IMR-90 (cell line): ENCODE data around the gene SOX4. TPM values are rescaled to one million over a fixed set of nuclear protein-coding genes. Genes with fewer than 3 reads are reported as not detected.

Experiments
- ATAC-seq: fragments of 200-7000 bp; cut with Tn5 transposase; 2 replicates; pipeline ENCODE4 v1.9.1; 2020; ENCODE audit warnings: low read depth, mild to moderate bottlenecking, moderate library complexity
- BruUV-seq: library from RNA; stranded (reverse); fragments of 400-500 nt; replicated peaks from 2 replicates; lab custom pipeline; 2021; lab: Mats Ljungman, UMichigan
- CTCF ChIA-PET: fragments of 300-600 bp; formaldehyde crosslinking; extraction: SDS; loops from one replicate; lab custom pipeline; 2021; ENCODE audit warnings: antibody characterized with exemption; lab: Yijun Ruan, JAX
- POLR2A ChIA-PET: fragments of 300-600 bp; sonication (Branson Sonifier 250); formaldehyde crosslinking; loops from one replicate; lab custom pipeline; 2022; ENCODE audit warnings: antibody characterized with exemption; ENCODE audit not compliant: unreplicated experiment; lab: Charles Lee
- DNase-seq: peaks from one replicate; pipeline ENCODE4 v3.0.0; 2013
- H2AFZ ChIP-seq: replicated peaks from 2 replicates; pipeline ENCODE3; 2013; ENCODE audit warnings: low read length, mild to moderate bottlenecking; ENCODE audit not compliant: poor library complexity
- H2AK5ac ChIP-seq: 2 replicates; pipeline ENCODE4 v1.6.1; 2013; ENCODE audit warnings: low read depth, low read length, inconsistent platforms
- H2AK9ac ChIP-seq: replicated peaks from 2 replicates; pipeline ENCODE3; 2013; ENCODE audit warnings: mild to moderate bottlenecking, low read depth, low read length, moderate library complexity; ENCODE audit not compliant: poor library complexity
- H2BK120ac ChIP-seq: 2 replicates; pipeline ENCODE4 v1.6.1; 2013; ENCODE audit warnings: low read depth, low read length, inconsistent platforms
- H2BK15ac ChIP-seq: 3 replicates; pipeline ENCODE4 v1.6.1; 2013; ENCODE audit warnings: low read depth, low read length, inconsistent platforms
- H2BK20ac ChIP-seq: 2 replicates; pipeline ENCODE4 v1.6.1; 2013; ENCODE audit warnings: low read depth, mild to moderate bottlenecking, inconsistent platforms, low read length, moderate library complexity
- H2BK5ac ChIP-seq: 2 replicates; pipeline ENCODE4 v1.6.1; 2013; ENCODE audit warnings: mild to moderate bottlenecking, low read depth, low read length, inconsistent platforms; ENCODE audit not compliant: poor library complexity, severe bottlenecking
- H3K14ac ChIP-seq: replicated peaks from 2 replicates; pipeline ENCODE4 v1.6.1; 2013; ENCODE audit warnings: low read depth, low read length, inconsistent platforms
- H3K18ac ChIP-seq: 2 replicates; pipeline ENCODE4 v1.6.1; 2013; ENCODE audit warnings: low read depth, low read length, control low read depth
- H3K23ac ChIP-seq: 2 replicates; pipeline ENCODE4 v1.6.1; 2013; ENCODE audit warnings: low read depth, low read length, inconsistent platforms
- H3K27ac ChIP-seq: 2 replicates; pipeline ENCODE4 v1.5.1; 2013; ENCODE audit warnings: mild to moderate bottlenecking, control low read depth, low read length; ENCODE audit not compliant: insufficient read depth
- H3K27me3 ChIP-seq: 2 replicates; pipeline ENCODE4 v1.6.1; 2013; ENCODE audit warnings: low read length; ENCODE audit not compliant: control insufficient read depth, insufficient read depth
- H3K36me3 ChIP-seq: 2 replicates; pipeline ENCODE4 v1.6.1; 2013; ENCODE audit warnings: low read length, mixed read lengths; ENCODE audit not compliant: control insufficient read depth, insufficient read depth
- H3K4ac ChIP-seq: 2 replicates; pipeline ENCODE4 v1.6.1; 2013; ENCODE audit warnings: low read depth, low read length, inconsistent platforms
- H3K4me1 ChIP-seq: 2 replicates; pipeline ENCODE4 v1.6.1; 2013; ENCODE audit warnings: low read length, mixed read lengths; ENCODE audit not compliant: control insufficient read depth, insufficient read depth
- H3K4me2 ChIP-seq: 2 replicates; pipeline ENCODE4 v1.6.1; 2013; ENCODE audit warnings: low read depth, mild to moderate bottlenecking, control low read depth, low read length, moderate library complexity
- H3K4me3 ChIP-seq: 2 replicates; pipeline ENCODE4 v1.5.1; 2013; ENCODE audit warnings: low read depth, mild to moderate bottlenecking, control low read depth, low read length, moderate library complexity; ENCODE audit not compliant: insufficient read depth
- H3K56ac ChIP-seq: 2 replicates; pipeline ENCODE4 v1.6.1; 2013; ENCODE audit warnings: low read length, inconsistent platforms; ENCODE audit not compliant: insufficient read depth; ENCODE audit errors: extremely low read depth
- H3K79me1 ChIP-seq, 2 experiments: 2 replicates each; pipeline ENCODE4 v1.6.1; 2013; ENCODE audit warnings: low read length in 2 of 2, inconsistent platforms in 1 of 2, low read depth in 1 of 2
- H3K9ac ChIP-seq: 2 replicates; pipeline ENCODE4 v1.6.1; 2013; ENCODE audit warnings: low read depth, low read length, control low read depth
- H3K9me1 ChIP-seq: 2 replicates; pipeline ENCODE4 v1.6.1; 2013; ENCODE audit warnings: low read length, inconsistent platforms; ENCODE audit not compliant: insufficient read depth
- H3K9me3 ChIP-seq: 2 replicates; pipeline ENCODE4 v1.6.1; 2013; ENCODE audit warnings: low read length; ENCODE audit not compliant: control insufficient read depth, insufficient read depth
- H4K20me1 ChIP-seq: 2 replicates; pipeline ENCODE4 v1.6.1; 2013; ENCODE audit warnings: low read length, inconsistent platforms; ENCODE audit not compliant: insufficient read depth
- H4K5ac ChIP-seq: 2 replicates; pipeline ENCODE4 v1.6.1; 2013; ENCODE audit warnings: mild to moderate bottlenecking, low read depth, low read length, control low read depth
- H4K8ac ChIP-seq, 2 experiments: 2 replicates each; pipeline ENCODE4 v1.6.1; 2013; ENCODE audit warnings: low read depth in 2 of 2, low read length in 2 of 2, control low read depth in 1 of 2, inconsistent platforms in 1 of 2
- H4K91ac ChIP-seq: 2 replicates; pipeline ENCODE4 v1.6.1; 2013; ENCODE audit warnings: low read depth, low read length, inconsistent platforms; ENCODE audit not compliant: insufficient read depth
- CTCF ChIP-seq: conservative IDR thresholded peaks from 2 replicates; pipeline ENCODE4 v1.5.1; 2012; ENCODE audit warnings: mild to moderate bottlenecking, low read depth, low read length, improper control_type of control experiment
- NFE2L2 ChIP-seq: fragments of 150-350 bp; IDR thresholded peaks from 2 replicates; pipeline ENCODE4 v1.6.1; 2016; ENCODE audit warnings: low read depth, mild to moderate bottlenecking, low read length
- dilution Hi-C: fragments of 300-500 bp; cut with HindIII; formaldehyde crosslinking; loops from one replicate; pipeline ENCODE4 v1.14.3; 2018; ENCODE audit warnings: low sequenced_read_pairs; ENCODE audit not compliant: unreplicated experiment
- in situ Hi-C: fragments of 300-500 bp; cut with MboI; formaldehyde crosslinking; loops from 3 replicates; pipeline ENCODE4 v1.14.3; 2019; ENCODE audit warnings: low sequenced_read_pairs, inconsistent platforms, mixed read lengths
- intact Hi-C: fragments of 100-400 bp; cut with micrococcal nuclease; formaldehyde crosslinking; loops from 2 replicates; pipeline ENCODE4 v1.10.0; 2022
- polyA plus RNA-seq, 3 experiments: library from polyadenylated mRNA; depleted of rRNA; stranded (reverse); fragments of >200 nt; gene quantifications; 2 replicates each; pipeline ENCODE4 v1.2.3, GENCODE V29; 2012; ENCODE audit warnings: low replicate concordance in 1 of 3
- total RNA-seq: library from RNA; depleted of rRNA; stranded (reverse); fragments of >200 nt; gene quantifications from 2 replicates; pipeline ENCODE4 v1.2.3, GENCODE V29; 2012

Gene SOX4
- total and polyA plus RNA-seq, 2 of the 4 experiments (the other 2 are of a cell fraction) = 4.7 to 4.8 TPM

GRCh38 chr6:21582651-21583050, 10.9 kb upstream of the SOX4 start:
- POLR2A ChIA-PET = no interaction called here
- in situ Hi-C loops = loop anchor here (10.0 kb wide), 2 partner anchors 578 to 1862 kb away; no protein-coding TSS in a partner anchor

More at GRCh38 chr6:21582651-21583050, 10.9 kb upstream of the SOX4 start:
- H3K23ac ChIP-seq = no peak overlapping the region
- intact Hi-C loops (loop anchor here (10.0 kb wide), 1 partner anchor 478 kb away; no protein-coding TSS in a partner anchor), dilution Hi-C loops (no loop called here)
- H3K36me3 ChIP-seq = no peaks in the 10 kb centered on the region
- H3K4me2 ChIP-seq = no peak overlapping the region
- no peaks in the 10 kb centered on the region for H3K79me1 ChIP-seq
- H2BK120ac ChIP-seq = no peak overlapping the region
- H4K20me1 ChIP-seq = no peaks in the 10 kb centered on the region
- no peak overlapping the region for H2BK5ac ChIP-seq
- no peak overlapping the region for H3K18ac ChIP-seq
- ATAC-seq = no peak
- no TSS peak for BruUV-seq
- no peak overlapping the region for H3K56ac ChIP-seq
- no peak overlapping the region for H4K91ac ChIP-seq
- H3K4ac ChIP-seq = no peak overlapping the region
- no peak overlapping the region for H2AK9ac ChIP-seq
- H2BK20ac ChIP-seq = no peak overlapping the region
- no peak overlapping the region for H3K27ac ChIP-seq
- peaks cover 6% of the 10 kb centered on the region; the same call in 1 of the 2 replicates for H3K9me3 ChIP-seq
- no peak overlapping the region for H4K8ac ChIP-seq
- no peak overlapping the region for H3K14ac ChIP-seq
- H3K9ac ChIP-seq = no peak overlapping the region
- no peak overlapping the region for H4K5ac ChIP-seq
- CTCF ChIA-PET = interaction anchor here (0.5 kb wide), 1 partner anchor 269 kb away, joined by 3 read pairs; no protein-coding TSS in a partner anchor
- H2BK15ac ChIP-seq = no peak overlapping the region
- no peak overlapping the region for H2AFZ ChIP-seq
- no peak overlapping the region for H3K4me3 ChIP-seq
- H3K4me1 ChIP-seq = peaks cover 3% of the 10 kb centered on the region; the same call in 1 of the 2 replicates
- no peaks in the 10 kb centered on the region for H3K27me3 ChIP-seq
- no peak overlapping the region for H2AK5ac ChIP-seq
- DNase-seq = peak; percentile 63
- TF ChIP-seq CTCF (no peak), NFE2L2 (no peak)
- 0 out of 2 replicates have a peak, but pooled peaks cover 2% of the 10 kb centered on the region for H3K9me1 ChIP-seq
